GM18909 (cell line): ENCODE results near the gene MEA1.
A peak's percentile ranks its signal among the peaks of the same experiment; 100 is the strongest.

Experiments used
- ATAC-seq: cut with Tn5 transposase; IDR thresholded peaks from one replicate; pipeline ENCODE4 v1.9.1; 2021; ENCODE audit warnings: mild to moderate bottlenecking; ENCODE audit not compliant: unreplicated experiment, poor library complexity

The MEA1 gene

GRCh38 chr6:43040542-43041257 lies 27.0 kb upstream of the MEA1 start:
- ATAC-seq = no peak

GRCh38 chr6:43038727-43039126 lies 25.0 kb upstream of the MEA1 start:
- no peak for ATAC-seq

DNA sequence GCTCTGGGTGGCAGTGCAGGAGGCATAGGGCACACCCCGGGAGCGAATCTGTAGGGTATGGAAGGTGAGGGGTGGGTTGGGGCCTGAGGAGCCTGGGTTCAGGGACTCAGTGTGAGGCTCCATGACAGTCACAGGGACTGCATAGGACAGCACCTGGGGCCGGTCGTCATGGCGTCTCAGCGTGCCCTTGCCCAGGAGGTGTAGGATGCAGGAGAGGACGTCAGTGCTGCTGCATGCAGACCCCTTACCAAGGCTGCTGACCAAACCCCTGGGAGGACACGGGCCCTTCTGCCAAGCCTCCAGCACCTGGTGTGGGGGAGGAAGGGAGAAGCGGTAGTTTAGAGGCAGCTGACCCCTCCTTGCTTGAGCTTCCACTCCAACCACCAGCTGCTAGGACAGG lies 24.0 kb upstream of the MEA1 start:
- no peak for ATAC-seq

DNA sequence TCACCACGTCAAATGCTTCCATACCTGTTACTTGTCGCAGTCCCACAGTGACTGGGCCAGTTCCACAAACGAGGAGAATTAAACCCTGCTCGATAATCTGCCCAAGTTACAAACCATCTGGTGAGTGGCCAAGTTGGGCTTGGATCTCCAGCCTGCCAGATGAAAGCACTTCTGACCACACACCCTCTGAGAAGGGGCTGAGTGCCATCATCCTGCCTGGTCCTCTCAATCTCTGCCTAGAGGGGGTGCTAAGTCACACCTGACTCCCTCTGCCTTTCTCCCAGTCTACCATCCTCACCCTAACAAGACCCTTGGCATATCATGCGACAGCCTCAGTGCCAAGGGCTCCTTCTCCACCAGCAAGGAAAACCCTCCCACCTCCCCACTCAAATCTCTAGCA lies 23.5 kb upstream of the MEA1 start:
- no peak for ATAC-seq

DNA sequence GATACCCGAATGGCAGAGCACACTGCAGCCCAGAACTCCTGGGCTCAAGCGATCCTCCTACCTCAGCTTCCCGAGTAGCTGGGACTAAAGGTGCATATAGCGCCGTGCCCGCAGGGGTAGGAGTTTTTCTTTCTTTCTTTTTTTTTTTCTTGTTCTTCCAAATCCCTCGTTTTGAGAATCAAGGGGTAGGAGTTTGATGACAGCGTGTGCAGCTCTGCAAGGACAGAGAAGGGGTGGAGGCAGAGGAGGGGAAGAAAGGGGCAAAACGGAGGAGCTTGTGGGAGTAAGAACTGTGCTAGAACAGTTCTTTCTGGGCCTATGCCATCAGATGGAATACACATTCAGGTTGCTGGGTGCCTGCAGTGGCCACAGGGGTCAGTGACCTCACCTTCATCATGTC lies 23.0 kb upstream of the MEA1 start:
- no peak for ATAC-seq

DNA sequence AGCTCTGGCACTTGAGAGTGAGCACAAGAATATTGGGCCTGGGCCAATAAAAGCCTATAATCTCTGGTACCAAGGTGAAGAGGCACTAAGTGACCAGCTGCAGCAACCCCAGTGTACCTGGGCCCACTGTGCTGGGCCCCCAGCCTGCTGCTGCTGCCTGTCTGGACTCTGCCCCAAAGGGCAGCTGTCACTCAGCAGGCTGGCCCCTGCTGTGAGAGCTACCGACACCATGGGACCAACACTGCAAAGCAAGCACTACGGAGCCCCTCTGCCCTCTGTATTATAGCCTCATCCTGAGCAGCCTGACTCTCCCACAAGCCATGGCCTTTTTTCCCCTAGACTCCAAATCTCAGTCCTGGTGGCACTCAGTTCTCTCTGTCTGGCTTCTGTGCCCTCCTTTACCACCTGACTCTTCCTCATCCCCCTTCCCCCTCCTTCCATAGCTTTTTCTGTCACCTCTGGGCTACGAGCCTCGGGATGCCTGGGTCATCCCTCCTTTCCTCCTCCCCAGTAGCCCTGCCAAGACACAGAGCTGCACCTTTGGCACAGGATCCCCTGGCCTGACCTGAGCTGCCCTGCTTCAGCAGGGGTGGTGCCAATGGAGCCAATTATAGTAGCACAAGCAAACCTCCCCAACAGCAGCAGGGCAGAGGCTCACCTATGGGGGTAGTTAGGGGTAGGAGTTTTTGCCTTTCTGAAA lies 21.9 kb upstream of the MEA1 start:
- no peak for ATAC-seq

GRCh38 chr6:43034190-43034525 lies 20.4 kb upstream of the MEA1 start:
- no peak for ATAC-seq

DNA sequence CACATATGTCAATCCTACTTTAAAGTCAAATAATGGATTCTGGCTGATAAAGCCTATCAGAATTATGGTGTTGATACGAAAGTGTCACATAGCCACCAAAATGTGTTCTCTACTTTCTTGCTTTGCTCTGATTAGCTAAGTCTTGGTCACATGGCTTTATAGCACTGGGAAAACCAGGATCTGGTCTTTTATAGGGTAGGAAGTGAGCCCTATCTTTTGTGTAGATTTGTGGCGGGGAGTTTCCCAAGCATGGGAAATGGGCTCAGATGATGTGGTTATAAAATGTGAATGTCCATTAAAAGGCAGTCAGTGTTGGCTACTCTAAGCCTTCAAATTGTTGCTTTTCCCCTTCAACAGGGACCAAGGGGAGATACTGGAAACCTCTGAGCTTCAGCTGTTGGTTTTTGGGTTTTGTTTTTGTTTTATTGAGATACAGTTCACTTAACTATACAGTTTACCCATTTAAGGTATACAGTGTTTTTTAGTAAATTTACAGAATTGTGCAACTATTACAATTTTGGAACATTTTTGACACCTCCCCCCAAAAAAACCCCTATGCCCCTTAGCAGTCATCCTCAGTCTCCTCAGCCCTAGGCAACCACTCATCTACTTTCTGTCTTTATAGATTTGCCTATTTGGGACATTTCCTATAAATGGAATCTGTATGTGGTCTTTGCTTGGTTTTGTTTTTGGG lies 19.9 kb upstream of the MEA1 start:
- no peak for ATAC-seq

DNA sequence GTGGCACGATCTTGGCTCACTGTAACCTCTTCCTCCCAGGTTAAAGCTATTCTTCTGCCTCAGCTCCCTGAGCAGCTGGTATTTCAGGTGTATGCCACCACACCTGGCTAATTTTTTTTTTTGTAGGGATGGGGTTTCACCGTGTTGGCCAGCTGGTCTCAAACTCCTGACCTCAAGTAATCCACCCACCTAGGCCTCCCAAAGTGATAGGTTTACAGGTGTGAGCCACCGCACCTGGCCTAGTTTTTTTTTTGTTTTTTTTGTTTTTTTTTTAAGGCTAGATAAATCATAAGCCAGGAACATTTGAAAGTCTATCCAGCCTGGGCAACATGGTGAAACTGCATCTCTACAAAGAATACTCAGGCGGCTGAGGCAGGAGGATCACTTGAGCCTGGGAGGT lies 18.6 kb upstream of the MEA1 start:
- ATAC-seq = no peak

GRCh38 chr6:43029120-43029519 lies 15.4 kb upstream of the MEA1 start:
- ATAC-seq = no peak

DNA sequence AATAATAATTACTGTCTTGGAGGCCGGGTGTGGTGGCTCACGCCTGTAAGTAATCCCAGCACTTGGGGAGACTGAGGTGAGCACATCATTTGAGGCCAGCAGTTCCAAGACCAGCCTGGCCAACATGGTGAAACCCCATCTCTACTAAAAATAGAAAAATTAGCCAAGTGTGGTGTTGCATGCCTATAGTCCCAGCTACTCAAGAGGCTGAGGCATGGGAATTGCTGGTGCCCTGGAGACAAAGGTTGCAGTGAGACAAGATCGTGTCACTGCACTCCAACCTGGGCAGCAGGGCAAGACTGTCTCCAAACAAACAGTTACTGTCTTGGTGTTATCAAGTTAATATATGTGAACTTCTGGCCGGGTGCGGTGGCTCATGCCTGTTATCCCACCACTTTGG lies 12.6 kb upstream of the MEA1 start:
- ATAC-seq = no peak

DNA sequence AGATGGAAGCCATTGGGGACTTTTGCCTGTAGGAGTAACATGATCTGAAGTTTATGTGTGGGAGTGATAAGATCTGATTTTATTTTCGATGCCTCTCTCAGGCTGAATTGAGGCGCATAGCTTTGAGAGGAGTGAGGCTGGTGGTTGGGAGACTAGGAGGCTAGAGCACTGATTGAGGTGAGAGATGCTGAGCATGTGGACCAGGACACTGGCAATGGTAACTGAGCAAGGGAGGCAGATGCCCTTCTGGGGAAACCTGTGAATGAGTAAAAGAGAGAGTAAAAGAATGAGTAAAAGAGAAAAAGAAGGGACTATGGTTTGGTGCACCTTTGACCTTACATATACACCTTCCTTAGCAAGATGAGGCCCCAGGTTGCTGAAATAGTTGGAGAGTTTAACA lies 10.7 kb upstream of the MEA1 start:
- no peak for ATAC-seq

GRCh38 chr6:43021270-43022047 lies 7.7 kb upstream of the MEA1 start, which contains the start of gene RRP36:
Gene RRP36 (plus strand): TSS chr6:43021623. CDS start chr6:43021655, 32 bp downstream.
- peak; percentile 82 for ATAC-seq

GRCh38 chr6:43020847-43021246 lies 7.1 kb upstream of the MEA1 start:
- ATAC-seq = no peak

DNA sequence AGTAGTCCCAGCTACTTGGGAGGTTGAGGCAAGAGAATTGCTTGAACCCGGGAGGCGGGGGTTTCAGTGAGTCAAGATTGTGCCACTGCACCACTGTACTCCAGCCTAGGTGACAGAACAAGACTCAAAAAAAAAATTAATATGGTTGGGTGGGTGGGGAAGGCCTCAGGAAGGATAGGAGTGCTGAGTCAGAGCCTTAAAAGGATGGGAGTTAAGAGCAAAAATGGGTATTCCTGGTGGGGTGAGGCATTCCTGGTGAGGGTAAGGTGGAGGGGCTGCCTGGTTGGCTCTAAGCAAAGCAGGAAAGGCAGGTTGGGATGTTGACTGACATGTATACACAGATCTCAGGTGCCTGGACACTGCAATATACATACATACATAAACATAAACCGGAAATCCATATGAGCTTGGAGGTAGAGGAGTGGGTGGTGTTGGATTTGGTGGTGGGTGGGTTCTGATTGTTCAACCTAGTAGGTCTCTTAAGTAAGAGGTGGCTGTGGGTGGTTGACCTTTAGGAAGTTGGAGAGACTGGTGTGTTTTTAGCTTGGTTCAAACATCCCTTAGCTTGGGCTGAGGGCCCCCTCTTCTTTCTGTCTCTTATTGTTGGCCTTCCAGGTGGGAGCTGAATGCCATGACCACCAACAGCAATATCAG lies 6.4 kb upstream of the MEA1 start:
- no peak for ATAC-seq

DNA sequence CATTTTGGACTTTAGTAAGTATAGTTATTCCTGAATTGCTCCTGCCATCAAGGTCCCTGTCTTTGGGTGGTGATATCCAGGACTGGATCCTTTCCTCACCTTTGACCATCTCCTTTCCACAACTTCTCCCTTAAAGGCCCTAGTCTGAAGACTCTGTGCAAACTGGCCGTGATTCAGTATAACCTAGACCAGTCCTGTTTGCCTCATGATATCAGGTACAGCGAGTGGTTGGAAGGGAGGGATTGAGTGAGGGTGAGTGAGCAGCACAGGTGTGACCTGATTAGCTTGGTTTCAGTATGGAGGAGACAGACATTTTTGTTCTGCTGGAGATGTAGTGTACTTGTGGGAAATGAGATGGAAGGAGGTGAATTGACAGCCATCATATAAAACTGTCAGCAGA lies 5.4 kb upstream of the MEA1 start:
- ATAC-seq = no peak

DNA sequence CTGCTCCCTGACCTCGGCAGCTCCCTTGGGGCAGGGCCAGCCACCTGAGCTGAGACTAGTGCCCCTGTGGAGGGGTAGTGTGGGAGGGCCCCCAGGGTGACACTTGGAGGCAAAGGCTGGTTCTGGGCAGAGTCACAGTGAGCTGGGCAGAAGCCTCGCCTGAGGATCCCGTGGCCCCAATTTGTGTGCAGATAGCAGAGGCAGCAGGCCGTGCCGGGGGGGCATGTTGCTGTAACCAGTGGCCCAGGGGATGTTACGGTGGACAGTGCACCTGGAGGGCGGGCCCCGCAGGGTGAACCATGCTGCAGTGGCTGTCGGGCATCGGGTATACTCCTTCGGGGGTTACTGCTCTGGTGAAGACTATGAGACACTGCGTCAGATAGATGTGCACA lies 3.2 kb upstream of the MEA1 start:
- ATAC-seq = no peak

GRCh38 chr6:43016176-43016942 lies 2.6 kb upstream of the MEA1 start:
- no peak for ATAC-seq

DNA sequence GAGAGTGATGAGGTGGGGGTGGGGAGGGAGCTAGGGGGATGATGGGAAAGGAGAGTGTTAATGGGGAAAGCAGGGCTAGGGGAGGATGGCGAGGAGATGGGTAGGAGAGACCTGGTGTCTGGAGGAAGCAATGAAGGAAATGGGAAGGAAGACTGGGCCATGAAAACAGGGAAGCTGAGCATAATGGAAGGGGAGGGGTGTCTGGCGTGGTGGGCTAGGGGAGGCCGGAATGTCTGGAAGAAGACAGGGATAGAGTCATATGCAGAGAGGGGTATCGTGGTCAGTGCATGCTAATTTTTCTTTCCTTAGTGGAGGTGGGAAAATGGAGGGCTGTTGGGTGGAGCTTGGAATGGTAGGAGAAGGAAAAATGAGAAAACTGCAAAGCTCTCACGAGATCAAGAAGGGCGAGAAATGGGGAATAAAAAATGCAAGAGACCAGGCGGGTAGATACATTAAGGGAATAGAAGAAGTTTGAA lies 726 bp upstream of the MEA1 start:
- no peak for ATAC-seq
